Right lobe of liver (tissue), 4 donors: ENCODE results near the gene RCAN2.

Experiments
- POLR2A ChIP-seq: fragments of 450-650 bp; IDR thresholded peaks from one replicate; pipeline ENCODE4 v1.6.1; 2017; ENCODE audit warnings: antibody characterized with exemption, mild to moderate bottlenecking
- TF ChIP-seq, protein P1 (sequence below), 4 donors: fragments of 200-600 bp in 3 of 4; fragments of 450-650 bp in 1 of 4; IDR thresholded peaks; one replicate each; pipeline versions ENCODE4 v1.5.1 to v1.8.0; 2016 to 2022; ENCODE audit warnings: antibody characterized with exemption in 4 of 4, mild to moderate bottlenecking in 2 of 4
- donor health status: DM: no; HTN: no; CAD: no.
- donor health status: DM: no; HTN: no; CAD: no.
- donor health status: DM: no; HTN: yes; CAD: no.

DNA sequence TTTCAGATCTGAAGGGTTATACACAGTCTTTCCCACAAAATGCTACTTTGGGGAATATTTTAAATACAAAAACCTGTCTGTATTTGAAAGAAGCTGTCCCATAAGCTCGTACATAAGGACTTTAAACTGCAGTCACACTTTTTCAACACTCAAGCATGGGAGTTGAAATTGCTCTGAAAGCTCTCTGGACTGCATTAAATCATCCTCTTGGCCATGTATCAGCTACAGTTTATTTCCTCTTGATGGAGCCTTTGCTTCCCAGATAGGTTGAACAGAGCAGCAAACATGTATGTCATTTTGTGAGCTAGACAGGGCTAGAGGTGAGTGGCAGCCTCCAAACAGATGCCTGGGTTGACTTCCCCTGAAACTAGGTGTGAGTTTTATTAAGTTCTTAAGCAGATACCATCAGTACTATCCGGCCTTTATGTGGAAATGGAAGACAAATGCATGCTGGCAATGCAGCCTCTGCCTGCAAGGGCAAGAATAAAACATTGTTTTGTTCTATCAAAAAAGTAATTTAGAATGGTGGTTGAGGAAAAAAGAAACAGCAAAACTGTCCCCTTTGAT is 214.6 kb downstream of the RCAN2 start:
- TF ChIP-seq, protein P1, sequence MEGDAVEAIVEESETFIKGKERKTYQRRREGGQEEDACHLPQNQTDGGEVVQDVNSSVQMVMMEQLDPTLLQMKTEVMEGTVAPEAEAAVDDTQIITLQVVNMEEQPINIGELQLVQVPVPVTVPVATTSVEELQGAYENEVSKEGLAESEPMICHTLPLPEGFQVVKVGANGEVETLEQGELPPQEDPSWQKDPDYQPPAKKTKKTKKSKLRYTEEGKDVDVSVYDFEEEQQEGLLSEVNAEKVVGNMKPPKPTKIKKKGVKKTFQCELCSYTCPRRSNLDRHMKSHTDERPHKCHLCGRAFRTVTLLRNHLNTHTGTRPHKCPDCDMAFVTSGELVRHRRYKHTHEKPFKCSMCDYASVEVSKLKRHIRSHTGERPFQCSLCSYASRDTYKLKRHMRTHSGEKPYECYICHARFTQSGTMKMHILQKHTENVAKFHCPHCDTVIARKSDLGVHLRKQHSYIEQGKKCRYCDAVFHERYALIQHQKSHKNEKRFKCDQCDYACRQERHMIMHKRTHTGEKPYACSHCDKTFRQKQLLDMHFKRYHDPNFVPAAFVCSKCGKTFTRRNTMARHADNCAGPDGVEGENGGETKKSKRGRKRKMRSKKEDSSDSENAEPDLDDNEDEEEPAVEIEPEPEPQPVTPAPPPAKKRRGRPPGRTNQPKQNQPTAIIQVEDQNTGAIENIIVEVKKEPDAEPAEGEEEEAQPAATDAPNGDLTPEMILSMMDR (IDR thresholded peaks at IDR 0.05), result no peak
- TF ChIP-seq POLR2A, result no peak
